Liver (tissue), 9 donors: ENCODE measurements around the gene RFX8. TPM values are rescaled to one million over a fixed set of nuclear protein-coding genes. Genes with fewer than 3 reads are reported as not detected.
"Not testable (repeated sequence)": the region's sequence is repeated elsewhere in the genome, so short reads cannot be mapped to it uniquely, and the experiment has no call there.

ENCODE experiments used
- DNase-seq: peaks from one replicate; pipeline ENCODE4 v3.0.0-alpha.2; 2017; ENCODE audit warnings: low spot score
- H3K27ac ChIP-seq, 2 donors: one replicate each; pipeline ENCODE4 v1.7.0; 2013; ENCODE audit warnings: inconsistent platforms in 2 of 2, low read length in 2 of 2, control low read depth in 1 of 2, low read depth in 1 of 2, mild to moderate bottlenecking in 1 of 2
- H3K27me3 ChIP-seq, 4 donors: one replicate each; pipeline versions ENCODE4 v1.6.1 to v1.7.0; 2013; ENCODE audit warnings: low read length in 3 of 4, inconsistent platforms in 1 of 4, mild to moderate bottlenecking in 1 of 4, moderate library complexity in 1 of 4; ENCODE audit not compliant: control insufficient read depth in 4 of 4, insufficient read depth in 4 of 4
- H3K36me3 ChIP-seq, 4 donors: one replicate each; pipeline versions ENCODE4 v1.6.1 to v1.7.0; 2013; ENCODE audit warnings: low read length in 3 of 4, mild to moderate bottlenecking in 3 of 4, low read depth in 1 of 4, moderate library complexity in 1 of 4; ENCODE audit not compliant: control insufficient read depth in 4 of 4, insufficient read depth in 3 of 4
- H3K4me1 ChIP-seq, 4 donors: one replicate each; pipeline versions ENCODE4 v1.6.1 to v1.7.0; 2013; ENCODE audit warnings: low read length in 3 of 4, mild to moderate bottlenecking in 3 of 4, moderate library complexity in 1 of 4; ENCODE audit not compliant: control insufficient read depth in 4 of 4, insufficient read depth in 4 of 4
- H3K4me3 ChIP-seq, 3 donors: one replicate each; pipeline versions ENCODE4 v1.6.1 to v1.7.0; 2013; ENCODE audit warnings: low read length in 3 of 3, control low read depth in 1 of 3, low read depth in 1 of 3, mild to moderate bottlenecking in 1 of 3
- H3K9ac ChIP-seq, 2 donors: one replicate each; pipeline ENCODE4 v1.7.0; 2013; ENCODE audit warnings: low read length in 2 of 2, mild to moderate bottlenecking in 2 of 2, moderate library complexity in 2 of 2, control low read depth in 1 of 2, low read depth in 1 of 2
- H3K9me3 ChIP-seq, 4 donors: one replicate each; pipeline versions ENCODE4 v1.6.1 to v1.7.0; 2013; ENCODE audit warnings: low read length in 3 of 4; ENCODE audit not compliant: control insufficient read depth in 4 of 4
- ATF3 ChIP-seq: IDR thresholded peaks from 2 replicates; pipeline ENCODE4 v1.6.1; 2016; ENCODE audit warnings: antibody characterized with exemption
- FOXA1 ChIP-seq: IDR thresholded peaks from 2 replicates; pipeline ENCODE4 v1.6.1; 2016; ENCODE audit warnings: antibody characterized with exemption
- GABPA ChIP-seq, 2 donors: IDR thresholded peaks in 1 of 2; conservative IDR thresholded peaks in 1 of 2; 2 replicates each; pipeline ENCODE4 v1.6.1; 2016; ENCODE audit warnings: antibody characterized with exemption in 2 of 2, mild to moderate bottlenecking in 1 of 2, moderate library complexity in 1 of 2
- HNF4A ChIP-seq, 2 donors: conservative IDR thresholded peaks; 2 replicates each; pipeline ENCODE4 v1.6.1; 2016; ENCODE audit warnings: antibody characterized with exemption in 2 of 2, mild to moderate bottlenecking in 2 of 2
- HNF4G ChIP-seq: IDR thresholded peaks from 2 replicates; pipeline ENCODE4 v1.6.1; 2016; ENCODE audit warnings: antibody characterized with exemption
- NR2F2 ChIP-seq: IDR thresholded peaks from 2 replicates; pipeline ENCODE4 v1.6.1; 2016; ENCODE audit warnings: antibody characterized with exemption
- RXRA ChIP-seq, 2 donors: IDR thresholded peaks; 2 replicates each; pipeline ENCODE4 v1.6.1; 2017 to 2018; ENCODE audit warnings: antibody characterized with exemption in 2 of 2, mild to moderate bottlenecking in 1 of 2
- SP1 ChIP-seq: IDR thresholded peaks from 2 replicates; pipeline ENCODE4 v1.6.1; 2018; ENCODE audit warnings: antibody characterized with exemption, mild to moderate bottlenecking
- TAF1 ChIP-seq: conservative IDR thresholded peaks from 2 replicates; pipeline ENCODE4 v1.6.1; 2016; ENCODE audit warnings: antibody characterized with exemption, mild to moderate bottlenecking
- WGBS: extraction: QIAGEN DNeasy Blood & Tissue Kit; methylation state at CpG from one replicate; pipeline ENCODE4 v1.1.7; 2013; 5-methylcytosine and 5-hydroxymethylcytosine counted together
- polyA plus RNA-seq, 2 donors: library from polyadenylated mRNA; stranded (reverse) in 1 of 2; unstranded in 1 of 2; fragments of 200-250 nt in 1 of 2; fragments of >200 nt in 1 of 2; fragmentation: Nextera tagmentation in 1 of 2; extraction: Ambion mirVana in 1 of 2; gene quantifications; one replicate each; pipeline versions ENCODE4 v1.2.1 to v1.2.3, GENCODE V29; 2013 to 2015
- total RNA-seq, 2 donors: library from RNA; depleted of rRNA; stranded (reverse); fragments of >200 nt; gene quantifications; one replicate each; pipeline ENCODE4 v1.2.3, GENCODE V29; 2014
- TF ChIP-seq, protein P1 (sequence below): IDR thresholded peaks from 2 replicates; pipeline ENCODE4 v1.6.1; 2016; ENCODE audit warnings: antibody characterized with exemption, mild to moderate bottlenecking
- TF ChIP-seq, protein P2 (sequence below): IDR thresholded peaks from 2 replicates; pipeline ENCODE4 v1.6.1; 2016; ENCODE audit warnings: antibody characterized with exemption
- donor health status: healthy.
- donor health status: healthy.
- donor health status: healthy.
- donor health status: healthy.
- donor health status: healthy.

The RFX8 gene
- total and polyA plus RNA-seq, 4 donors = 0.08 to 0.09 (median 0.09) TPM; not detected in 1

DNA sequence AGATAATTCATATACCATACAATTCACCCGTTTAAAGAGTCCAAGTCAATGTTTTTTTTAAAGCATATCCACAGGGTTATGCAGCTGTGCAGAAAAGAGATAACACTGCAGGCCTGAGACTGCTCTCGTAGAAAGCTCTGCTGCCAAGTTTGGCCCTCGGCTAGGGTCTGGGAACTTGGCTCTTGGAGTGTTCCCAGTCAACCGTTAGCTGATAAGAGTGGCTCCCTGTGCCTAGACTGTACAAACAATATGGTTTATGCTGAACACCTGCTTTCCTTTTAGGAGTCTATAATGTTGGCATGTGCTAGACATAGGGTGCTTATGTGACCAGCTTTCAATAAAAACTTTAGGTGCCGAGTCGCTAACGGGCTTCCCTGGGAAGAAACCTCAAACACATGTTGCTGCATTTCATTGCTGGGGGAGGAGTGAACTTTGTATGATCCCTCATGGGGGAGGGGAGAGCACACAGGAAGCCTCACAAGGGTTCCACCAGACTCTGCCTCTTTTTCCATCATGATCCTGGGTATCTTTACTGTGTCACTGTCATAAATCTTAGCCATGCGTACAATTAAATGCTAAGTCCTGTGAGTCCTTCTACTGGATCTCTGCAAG lies 34.7 kb downstream of the RFX8 start (continued):
- TF ChIP-seq NR2F2 = peak; percentile 71
- TF ChIP-seq GABPA (IDR thresholded peaks at IDR 0.05 in 1 of 2, conservative IDR thresholded peaks at IDR 0.05 in 1 of 2) = no peak
- TF ChIP-seq RXRA (IDR thresholded peaks at IDR 0.05) = peak; percentile 62 to 69
- TF ChIP-seq TAF1 = no peak

GRCh38 chr2:101439716-101440115 lies 35.2 kb downstream of the RFX8 start:
- Histone ChIP-seq H3K4me1 (peaks cover 0 to 7% (median 0%) of the 10 kb centered on the region in 4 donors), H3K4me3 (no peak overlapping the region), H3K36me3 (no peaks in the 10 kb centered on the region), H3K9me3 (no peaks in the 10 kb centered on the region), H3K27me3 (peaks cover 0 to 3% (median 0%) of the 10 kb centered on the region in 4 donors), H3K9ac (no peak overlapping the region), H3K27ac (no peak overlapping the region)
- DNase-seq = no peak
- WGBS = 87% methylated on average over 10 of the region's 10 CpGs
- TF ChIP-seq GABPA (IDR thresholded peaks at IDR 0.05 in 1 of 2, conservative IDR thresholded peaks at IDR 0.05 in 1 of 2) (no peak), FOXA1 (no peak), ATF3 (no peak), HNF4G (no peak), HNF4A (conservative IDR thresholded peaks at IDR 0.05) (no peak), SP1 (no peak)
- TF ChIP-seq, protein P1, sequence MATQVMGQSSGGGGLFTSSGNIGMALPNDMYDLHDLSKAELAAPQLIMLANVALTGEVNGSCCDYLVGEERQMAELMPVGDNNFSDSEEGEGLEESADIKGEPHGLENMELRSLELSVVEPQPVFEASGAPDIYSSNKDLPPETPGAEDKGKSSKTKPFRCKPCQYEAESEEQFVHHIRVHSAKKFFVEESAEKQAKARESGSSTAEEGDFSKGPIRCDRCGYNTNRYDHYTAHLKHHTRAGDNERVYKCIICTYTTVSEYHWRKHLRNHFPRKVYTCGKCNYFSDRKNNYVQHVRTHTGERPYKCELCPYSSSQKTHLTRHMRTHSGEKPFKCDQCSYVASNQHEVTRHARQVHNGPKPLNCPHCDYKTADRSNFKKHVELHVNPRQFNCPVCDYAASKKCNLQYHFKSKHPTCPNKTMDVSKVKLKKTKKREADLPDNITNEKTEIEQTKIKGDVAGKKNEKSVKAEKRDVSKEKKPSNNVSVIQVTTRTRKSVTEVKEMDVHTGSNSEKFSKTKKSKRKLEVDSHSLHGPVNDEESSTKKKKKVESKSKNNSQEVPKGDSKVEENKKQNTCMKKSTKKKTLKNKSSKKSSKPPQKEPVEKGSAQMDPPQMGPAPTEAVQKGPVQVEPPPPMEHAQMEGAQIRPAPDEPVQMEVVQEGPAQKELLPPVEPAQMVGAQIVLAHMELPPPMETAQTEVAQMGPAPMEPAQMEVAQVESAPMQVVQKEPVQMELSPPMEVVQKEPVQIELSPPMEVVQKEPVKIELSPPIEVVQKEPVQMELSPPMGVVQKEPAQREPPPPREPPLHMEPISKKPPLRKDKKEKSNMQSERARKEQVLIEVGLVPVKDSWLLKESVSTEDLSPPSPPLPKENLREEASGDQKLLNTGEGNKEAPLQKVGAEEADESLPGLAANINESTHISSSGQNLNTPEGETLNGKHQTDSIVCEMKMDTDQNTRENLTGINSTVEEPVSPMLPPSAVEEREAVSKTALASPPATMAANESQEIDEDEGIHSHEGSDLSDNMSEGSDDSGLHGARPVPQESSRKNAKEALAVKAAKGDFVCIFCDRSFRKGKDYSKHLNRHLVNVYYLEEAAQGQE = no peak

DNA sequence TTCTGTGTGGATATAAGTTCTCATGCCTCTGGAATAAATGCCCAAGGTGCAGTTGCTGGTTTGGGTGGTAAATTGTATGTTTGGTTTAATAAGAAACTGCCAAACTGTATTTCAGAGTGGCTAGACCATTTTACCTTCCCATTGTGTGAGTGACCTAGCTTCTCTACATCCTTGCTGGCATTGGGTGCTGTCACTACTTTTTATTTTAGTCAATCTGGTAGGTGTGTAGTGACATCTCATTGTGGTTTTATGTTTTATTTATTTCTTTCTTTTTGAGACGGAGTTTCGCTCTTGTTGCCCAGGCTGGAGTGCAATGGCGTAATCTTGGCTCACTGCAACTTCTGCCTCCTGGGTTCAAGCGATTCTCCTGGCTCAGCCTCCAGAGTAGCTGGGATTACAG lies 36.4 kb downstream of the RFX8 start:
- not testable (repeated sequence) for H3K27me3 ChIP-seq, H3K36me3 ChIP-seq, H3K9me3 ChIP-seq, H3K9ac ChIP-seq, H3K27ac ChIP-seq, DNase-seq, H3K4me3 ChIP-seq, H3K4me1 ChIP-seq
- 68% methylated on average over 4 of the region's 4 CpGs for WGBS

GRCh38 chr2:101435001-101435862 lies 39.7 kb downstream of the RFX8 start:
- H3K9ac ChIP-seq = no peak overlapping the region
- no peak overlapping the region for H3K27ac ChIP-seq
- no peaks in the 10 kb centered on the region for H3K36me3 ChIP-seq
- H3K9me3 ChIP-seq = no peaks in the 10 kb centered on the region
- peaks cover 0 to 3% (median 0%) of the 10 kb centered on the region in 4 donors for H3K4me1 ChIP-seq
- no peak overlapping the region for H3K4me3 ChIP-seq
- DNase-seq = no peak
- H3K27me3 ChIP-seq = peaks cover 0 to 3% (median 0%) of the 10 kb centered on the region in 4 donors
- TF ChIP-seq, protein P2, sequence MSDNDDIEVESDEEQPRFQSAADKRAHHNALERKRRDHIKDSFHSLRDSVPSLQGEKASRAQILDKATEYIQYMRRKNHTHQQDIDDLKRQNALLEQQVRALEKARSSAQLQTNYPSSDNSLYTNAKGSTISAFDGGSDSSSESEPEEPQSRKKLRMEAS = no peak
- TF ChIP-seq NR2F2 = no peak
- no peak for TF ChIP-seq HNF4A (conservative IDR thresholded peaks at IDR 0.05)
- WGBS = 74% methylated on average over 24 of the region's 24 CpGs
